MM.1S (cell line): ENCODE results near the gene EEF2K.

Experiments
- DNase-seq: peaks from one replicate; pipeline ENCODE4 v3.0.0-alpha.2; 2015
- H2AFZ ChIP-seq: fragments of 300-600 bp; sonication (generic); 2 replicates; pipeline ENCODE4 v1.6.0; 2016; ENCODE audit warnings: antibody characterized with exemption, low read length
- H3F3A ChIP-seq: fragments of 300-600 bp; sonication (generic); 2 replicates; pipeline ENCODE4 v1.6.1; 2016; ENCODE audit warnings: mild to moderate bottlenecking, antibody characterized with exemption, low read length, moderate library complexity, mixed read lengths; ENCODE audit not compliant: insufficient read depth
- H3K27ac ChIP-seq: fragments of 300-600 bp; sonication (generic); 2 replicates; pipeline ENCODE4 v1.5.1; 2016; ENCODE audit warnings: mild to moderate bottlenecking, low read length
- H3K27me3 ChIP-seq: fragments of 300-600 bp; sonication (generic); replicated peaks from 2 replicates; pipeline ENCODE4 v1.6.0; 2016; ENCODE audit warnings: low read length; ENCODE audit not compliant: insufficient read depth
- H3K36me3 ChIP-seq: fragments of 300-600 bp; sonication (generic); replicated peaks from 2 replicates; pipeline ENCODE4 v1.6.1; 2016; ENCODE audit warnings: mild to moderate bottlenecking, low read length, mixed read lengths; ENCODE audit not compliant: insufficient read depth
- H3K4me1 ChIP-seq: fragments of 300-600 bp; sonication (generic); 2 replicates; pipeline ENCODE4 v1.6.1; 2016; ENCODE audit warnings: low read length, mixed read lengths
- H3K4me2 ChIP-seq: fragments of 300-600 bp; sonication (generic); 2 replicates; pipeline ENCODE4 v1.6.0; 2016; ENCODE audit warnings: low read depth, low read length
- H3K4me3 ChIP-seq: fragments of 300-600 bp; sonication (generic); 2 replicates; pipeline ENCODE4 v1.5.1; 2016; ENCODE audit warnings: low read length, mixed read lengths
- H3K79me2 ChIP-seq: fragments of 300-600 bp; sonication (generic); 2 replicates; pipeline ENCODE4 v1.6.1; 2016; ENCODE audit warnings: mixed run types, low read length, mixed read lengths
- H3K9ac ChIP-seq: fragments of 300-600 bp; sonication (generic); 2 replicates; pipeline ENCODE4 v1.6.1; 2016; ENCODE audit warnings: low read length, mixed read lengths
- H3K9me2 ChIP-seq: fragments of 300-600 bp; sonication (generic); replicated peaks from 2 replicates; pipeline ENCODE4 v1.6.1; 2016; ENCODE audit warnings: mild to moderate bottlenecking, low read length, mixed read lengths; ENCODE audit not compliant: insufficient read depth
- H3K9me3 ChIP-seq: fragments of 300-600 bp; sonication (generic); replicated peaks from 2 replicates; pipeline ENCODE4 v1.6.1; 2016; ENCODE audit warnings: mild to moderate bottlenecking, low read length, mixed read lengths; ENCODE audit not compliant: insufficient read depth
- H4K20me1 ChIP-seq: fragments of 300-600 bp; sonication (generic); 2 replicates; pipeline ENCODE4 v1.6.1; 2016; ENCODE audit warnings: mild to moderate bottlenecking, low read length, moderate library complexity, mixed read lengths; ENCODE audit not compliant: insufficient read depth
- EZH2 ChIP-seq: fragments of 300-600 bp; sonication (generic); optimal IDR thresholded peaks from 2 replicates; pipeline ENCODE3; 2017; ENCODE audit warnings: low read depth, mild to moderate bottlenecking, antibody characterized with exemption, low read length, mixed read lengths
- EZH2phosphoT487 ChIP-seq: fragments of 300-600 bp; sonication (generic); IDR thresholded peaks from 2 replicates; pipeline ENCODE4 v1.6.1; 2018; ENCODE audit warnings: antibody characterized with exemption, low read length
- TF ChIP-seq, protein P1 (sequence below): fragments of 300-600 bp; sonication (generic); IDR thresholded peaks from 2 replicates; pipeline ENCODE4 v1.5.1; 2016; ENCODE audit warnings: antibody characterized with exemption, low read length, mixed read lengths

EEF2K gene

DNA sequence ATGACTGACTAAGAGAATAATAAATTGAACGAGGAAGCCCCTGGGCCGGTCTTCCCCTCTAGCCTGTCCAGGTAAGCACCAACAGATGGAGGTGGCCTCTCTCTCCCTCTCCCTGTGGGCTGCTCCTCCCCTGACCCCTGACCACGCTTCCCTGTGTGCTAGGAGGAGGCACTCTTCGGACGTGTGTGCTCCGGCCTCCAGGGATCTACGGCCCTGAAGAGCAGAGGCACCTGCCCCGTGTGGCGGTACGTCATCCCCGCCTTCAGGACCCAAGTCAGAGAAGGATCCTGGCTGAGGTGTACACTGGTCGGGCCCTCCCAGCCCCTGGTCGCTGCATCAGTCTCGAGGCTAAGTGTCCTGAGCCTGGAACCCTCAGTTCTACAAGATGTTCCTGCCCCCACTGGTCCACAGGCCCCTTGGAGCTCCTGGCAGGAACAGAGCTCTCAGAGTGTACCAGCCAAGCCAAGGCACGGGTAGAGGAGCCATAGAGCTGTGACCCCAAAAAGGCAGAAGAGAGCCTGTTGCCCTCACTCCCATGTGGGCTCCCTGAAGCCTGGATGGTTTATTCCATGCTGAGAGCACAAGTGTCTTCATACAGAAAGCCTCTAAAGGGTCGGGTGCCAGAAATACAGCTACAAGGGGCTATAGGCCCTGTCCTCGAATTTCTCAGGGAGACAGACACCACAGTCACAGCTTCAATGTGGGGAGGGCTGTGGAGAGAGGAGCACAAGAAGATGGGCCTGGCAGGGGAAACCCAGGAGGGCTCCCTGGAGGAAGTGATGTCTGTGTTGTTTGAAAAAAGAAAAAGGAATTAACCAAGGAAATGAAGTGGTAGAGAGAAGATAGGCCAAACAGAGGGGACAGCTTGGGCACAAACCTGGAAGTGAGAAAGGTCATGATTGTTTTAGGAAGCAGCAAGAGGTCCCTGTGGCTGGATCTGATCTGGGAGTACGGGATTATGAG lies 27.8 kb upstream of the EEF2K start:
- no peak for DNase-seq
- H3K9ac ChIP-seq = no peak overlapping the region
- H3K4me1 ChIP-seq = peaks cover 14% of the 10 kb centered on the region
- no peak overlapping the region for H3K4me3 ChIP-seq
- no peaks in the 10 kb centered on the region for H4K20me1 ChIP-seq
- H3K9me2 ChIP-seq = no peaks in the 10 kb centered on the region
- no peak overlapping the region for H3K27ac ChIP-seq
- H3K27me3 ChIP-seq = no peaks in the 10 kb centered on the region
- H3F3A ChIP-seq = peaks cover 8% of the 10 kb centered on the region; the same call in 1 of the 2 replicates
- no peak for TF ChIP-seq EZH2phosphoT487
- TF ChIP-seq, protein P1, sequence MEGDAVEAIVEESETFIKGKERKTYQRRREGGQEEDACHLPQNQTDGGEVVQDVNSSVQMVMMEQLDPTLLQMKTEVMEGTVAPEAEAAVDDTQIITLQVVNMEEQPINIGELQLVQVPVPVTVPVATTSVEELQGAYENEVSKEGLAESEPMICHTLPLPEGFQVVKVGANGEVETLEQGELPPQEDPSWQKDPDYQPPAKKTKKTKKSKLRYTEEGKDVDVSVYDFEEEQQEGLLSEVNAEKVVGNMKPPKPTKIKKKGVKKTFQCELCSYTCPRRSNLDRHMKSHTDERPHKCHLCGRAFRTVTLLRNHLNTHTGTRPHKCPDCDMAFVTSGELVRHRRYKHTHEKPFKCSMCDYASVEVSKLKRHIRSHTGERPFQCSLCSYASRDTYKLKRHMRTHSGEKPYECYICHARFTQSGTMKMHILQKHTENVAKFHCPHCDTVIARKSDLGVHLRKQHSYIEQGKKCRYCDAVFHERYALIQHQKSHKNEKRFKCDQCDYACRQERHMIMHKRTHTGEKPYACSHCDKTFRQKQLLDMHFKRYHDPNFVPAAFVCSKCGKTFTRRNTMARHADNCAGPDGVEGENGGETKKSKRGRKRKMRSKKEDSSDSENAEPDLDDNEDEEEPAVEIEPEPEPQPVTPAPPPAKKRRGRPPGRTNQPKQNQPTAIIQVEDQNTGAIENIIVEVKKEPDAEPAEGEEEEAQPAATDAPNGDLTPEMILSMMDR = no peak
- TF ChIP-seq EZH2 = no peak
- no peak overlapping the region for H2AFZ ChIP-seq
- no peaks in the 10 kb centered on the region for H3K79me2 ChIP-seq
- no peaks in the 10 kb centered on the region for H3K9me3 ChIP-seq
- H3K4me2 ChIP-seq = no peak overlapping the region
- no peaks in the 10 kb centered on the region for H3K36me3 ChIP-seq

DNA sequence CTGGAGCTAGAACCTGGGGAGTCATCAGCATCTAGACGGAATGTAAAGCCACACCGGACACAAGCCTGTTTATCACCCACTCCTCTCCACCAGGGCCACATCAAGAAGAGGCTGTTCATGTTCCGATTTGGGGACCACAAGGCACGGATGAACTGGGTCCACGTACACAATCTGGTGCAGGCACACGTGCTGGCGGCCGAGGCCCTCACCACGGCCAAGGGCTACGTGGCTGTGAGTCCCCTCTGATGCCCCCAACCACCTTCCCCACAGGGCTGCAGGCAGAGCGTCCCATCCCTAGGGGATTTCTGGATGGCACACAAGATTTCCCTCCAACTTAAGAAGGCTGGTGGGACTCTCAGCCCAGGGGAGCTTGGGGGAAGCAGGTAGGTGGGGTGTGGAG lies 24.7 kb upstream of the EEF2K start:
- no peaks in the 10 kb centered on the region for H3K9me3 ChIP-seq
- TF ChIP-seq, protein P1 = no peak
- no peak for TF ChIP-seq EZH2phosphoT487
- TF ChIP-seq EZH2 = no peak
- no peaks in the 10 kb centered on the region for H3K36me3 ChIP-seq
- no peaks in the 10 kb centered on the region for H3K9me2 ChIP-seq
- H3K27ac ChIP-seq = no peak overlapping the region
- H3K4me1 ChIP-seq = peaks cover 4% of the 10 kb centered on the region; the same call in 1 of the 2 replicates
- H3K27me3 ChIP-seq = no peaks in the 10 kb centered on the region
- H3K79me2 ChIP-seq = peaks cover 11% of the 10 kb centered on the region; the same call in 1 of the 2 replicates
- H3K4me2 ChIP-seq = no peak overlapping the region
- DNase-seq = no peak
- H3K4me3 ChIP-seq = no peak overlapping the region
- H3F3A ChIP-seq = peaks cover 18% of the 10 kb centered on the region
- no peak overlapping the region for H2AFZ ChIP-seq
- H3K9ac ChIP-seq = no peak overlapping the region
- no peaks in the 10 kb centered on the region for H4K20me1 ChIP-seq

DNA sequence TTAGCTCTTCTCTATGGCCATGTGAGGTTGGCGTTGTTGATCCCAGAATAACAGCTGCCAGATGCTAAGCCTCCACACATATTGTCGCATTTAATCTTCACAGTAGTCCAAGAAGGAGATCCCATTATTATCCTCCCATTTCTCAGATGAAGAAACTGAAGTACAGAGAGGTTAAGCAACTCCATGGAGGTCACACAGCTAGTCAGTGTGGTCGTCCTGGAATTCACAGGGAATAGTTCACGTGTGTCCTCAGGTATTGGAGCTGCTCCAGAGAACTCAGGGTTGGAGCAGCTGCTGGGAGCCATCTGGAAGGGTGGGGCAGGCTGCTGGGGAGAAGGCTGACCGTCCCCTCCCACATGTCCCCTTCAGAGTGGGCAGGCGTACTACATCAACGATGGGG lies 24.2 kb upstream of the EEF2K start:
- DNase-seq = no peak
- TF ChIP-seq EZH2 (no peak), EZH2phosphoT487 (no peak)
- TF ChIP-seq, protein P1 = no peak
- Histone ChIP-seq H3K9ac (no peak overlapping the region), H3K4me2 (no peak overlapping the region), H3K27me3 (no peaks in the 10 kb centered on the region), H3K36me3 (no peaks in the 10 kb centered on the region), H3K4me1 (peaks cover 4% of the 10 kb centered on the region; the same call in 1 of the 2 replicates), H3K4me3 (no peak overlapping the region), H3F3A (peaks cover 18% of the 10 kb centered on the region), H4K20me1 (no peaks in the 10 kb centered on the region), H3K9me3 (no peaks in the 10 kb centered on the region), H3K9me2 (no peaks in the 10 kb centered on the region), H3K27ac (no peak overlapping the region), H3K79me2 (peaks cover 15% of the 10 kb centered on the region; the same call in 1 of the 2 replicates), H2AFZ (no peak overlapping the region)
